Stimulated activated CD8-positive, alpha-beta memory T cell treated with anti-CD3 and anti-CD28 coated beads, Interleukin-12 subunit alpha, Interleukin-12 subunit beta, amount 100 ng/mL, for 24 hours (primary cell): ENCODE data around the gene SUZ12.
"Not testable (repeated sequence)": the region's sequence is repeated elsewhere in the genome, so short reads cannot be mapped to it uniquely, and the experiment has no call there.

Experiments
- DNase-seq: peaks from one replicate; pipeline ENCODE4 v3.0.0-alpha.2; 2020; ENCODE audit errors: extremely low read depth

The SUZ12 gene

DNA sequence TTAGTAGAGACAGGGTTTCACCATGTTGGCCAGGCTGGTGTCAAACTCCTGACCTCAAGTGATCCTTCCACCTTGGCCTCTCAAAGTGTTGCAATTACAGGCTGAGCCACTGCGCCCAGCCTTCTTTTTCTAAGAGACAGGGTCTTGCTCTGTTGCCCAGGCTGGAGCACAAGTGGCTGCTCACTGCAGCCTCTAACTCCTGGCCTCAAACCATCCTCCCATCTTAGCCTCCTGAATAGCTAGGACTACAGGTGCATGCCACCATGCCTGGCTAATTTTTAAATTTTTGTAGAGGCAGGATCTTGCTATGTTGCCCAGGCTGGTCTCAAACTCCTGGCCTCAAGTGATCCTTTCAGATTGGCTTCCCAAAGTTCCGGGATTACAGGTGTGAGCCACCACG is 15.1 kb downstream of the SUZ12 start:
- not testable (repeated sequence) for DNase-seq

DNA sequence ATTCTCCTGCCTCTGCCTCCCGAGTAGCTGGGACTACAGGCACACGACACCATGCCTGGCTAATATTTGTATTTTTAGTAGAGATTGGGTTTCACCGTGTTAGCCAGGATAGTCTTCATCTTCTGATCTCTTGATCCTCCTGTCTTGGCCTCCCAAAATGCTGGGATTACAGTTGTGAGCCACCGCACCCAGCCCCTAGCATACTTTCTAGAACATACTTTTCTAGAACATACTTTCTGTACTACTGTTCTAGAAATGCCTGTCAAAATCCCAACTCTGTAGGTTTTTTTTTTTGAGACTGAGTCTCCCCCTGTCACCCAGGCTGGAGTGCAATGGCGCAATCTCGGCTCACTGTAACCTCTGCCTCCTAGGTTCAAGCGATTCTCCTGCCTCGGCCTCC is 27.3 kb downstream of the SUZ12 start:
- not testable (repeated sequence) for DNase-seq

GRCh38 chr17:31967648-31968047 is 30.8 kb downstream of the SUZ12 start:
- DNase-seq = no peak

GRCh38 chr17:31970416-31970815 is 33.6 kb downstream of the SUZ12 start:
- DNase-seq = not testable (repeated sequence)

- not testable (repeated sequence) for DNase-seq
Measured at GRCh38 chr17:31974269-31975071, 37.7 kb downstream of the SUZ12 start.

GRCh38 chr17:31975391-31975790 is 38.6 kb downstream of the SUZ12 start:
- DNase-seq = not testable (repeated sequence)

DNA sequence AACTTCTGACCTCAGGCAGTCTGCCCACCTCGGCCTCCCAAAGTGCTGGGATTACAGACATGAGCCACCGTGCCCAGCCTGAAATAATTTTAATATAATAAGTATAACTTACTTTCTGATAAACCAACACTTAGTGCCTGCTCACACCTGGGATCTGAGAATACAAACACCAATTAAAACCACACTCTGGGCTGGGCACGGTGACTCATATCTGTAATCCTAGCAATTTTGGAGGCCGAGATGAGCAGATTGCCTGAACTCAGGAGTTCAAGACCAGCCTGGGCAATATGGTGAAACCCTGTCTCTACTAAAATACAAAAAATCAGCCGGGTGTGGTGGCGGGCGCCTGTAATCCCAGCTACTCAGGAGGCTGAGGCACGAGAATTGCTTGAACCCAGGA is 55.0 kb downstream of the SUZ12 start:
- not testable (repeated sequence) for DNase-seq

- no peak for DNase-seq
Measured at GRCh38 chr17:31997005-31997404, 60.2 kb downstream of the SUZ12 start.

- DNase-seq = peak; percentile 64
Measured at GRCh38 chr17:32006957-32007462, 70.2 kb downstream of the SUZ12 start, which contains the start of gene LRRC37B. LRRC37B (plus strand) TSS chr17:32007383; CDS start chr17:32021393, 14,010 bp downstream.

DNA sequence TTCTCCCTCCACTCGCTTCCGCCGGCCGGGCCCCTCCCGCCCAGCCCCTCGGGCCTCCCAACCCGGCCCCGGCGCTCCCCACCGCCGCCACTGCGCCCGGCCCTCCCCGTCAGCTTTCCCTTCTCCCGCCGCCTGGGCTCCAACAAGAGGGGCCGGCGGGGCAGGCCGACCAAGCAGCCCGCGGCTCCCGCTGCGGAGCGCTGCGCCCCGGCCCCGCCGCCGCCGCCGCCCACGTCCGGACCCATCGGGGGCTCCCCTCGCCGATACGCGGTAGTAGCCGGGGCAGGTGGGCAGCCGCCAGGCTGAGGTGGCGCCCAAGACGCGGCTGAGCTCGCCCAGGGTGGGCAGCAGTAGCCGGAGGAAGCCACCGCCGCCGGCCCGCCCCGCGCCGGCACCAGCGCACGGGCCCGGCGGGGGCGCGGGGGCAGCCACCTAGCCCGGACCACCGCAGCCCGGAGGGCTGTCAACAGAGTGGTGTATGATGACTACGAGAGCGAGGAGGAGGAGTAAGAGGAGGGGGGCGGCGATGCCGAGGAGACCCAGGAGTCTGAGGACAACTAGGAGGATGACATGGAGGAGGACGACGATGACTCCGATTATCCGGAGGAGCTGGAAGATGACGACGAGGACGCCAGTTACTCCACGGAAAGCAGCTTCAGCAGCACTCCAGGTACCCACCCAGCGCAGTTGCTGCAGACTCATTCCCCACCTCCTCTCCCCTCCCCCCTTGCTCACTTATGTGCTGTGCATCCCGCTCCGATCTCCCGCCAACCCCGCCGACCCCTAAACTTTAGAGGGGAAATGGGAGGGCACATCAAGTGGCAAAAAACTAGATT is 70.9 kb downstream of the SUZ12 start:
- DNase-seq = peak; percentile 19

DNA sequence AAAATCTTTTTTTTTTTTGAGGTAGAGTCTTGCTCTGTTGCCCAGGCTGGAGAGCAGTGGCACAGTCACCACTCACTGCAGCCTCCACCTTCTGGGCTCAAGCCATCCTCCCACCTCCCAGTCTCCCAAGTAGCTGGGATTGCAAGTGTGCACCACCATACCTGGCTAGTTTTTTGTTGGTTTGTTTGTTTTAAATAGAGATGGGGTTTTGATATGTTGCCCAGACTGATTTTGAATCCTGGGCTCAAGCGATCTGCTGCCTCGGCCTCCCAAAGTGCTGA is 72.4 kb downstream of the SUZ12 start:
- DNase-seq = no peak

DNA sequence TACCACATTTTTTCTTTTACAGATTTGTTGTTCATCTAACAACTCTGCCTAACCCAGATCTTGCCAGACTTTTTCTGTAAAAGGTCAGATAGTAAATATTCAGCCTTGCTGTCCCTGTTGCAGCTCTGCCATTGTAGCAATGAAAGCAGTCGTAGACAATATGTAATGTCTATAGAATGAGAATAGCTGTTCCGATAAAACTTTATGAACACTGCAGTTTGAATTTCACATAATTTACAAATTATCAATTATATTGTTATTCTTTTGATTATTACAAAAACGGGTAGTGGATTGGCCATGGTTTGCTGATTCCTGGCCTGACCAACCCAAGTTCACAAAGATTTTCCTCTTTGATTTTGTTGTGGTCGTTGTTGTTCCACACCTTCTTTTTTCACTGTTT is 73.3 kb downstream of the SUZ12 start:
- DNase-seq = no peak

DNA sequence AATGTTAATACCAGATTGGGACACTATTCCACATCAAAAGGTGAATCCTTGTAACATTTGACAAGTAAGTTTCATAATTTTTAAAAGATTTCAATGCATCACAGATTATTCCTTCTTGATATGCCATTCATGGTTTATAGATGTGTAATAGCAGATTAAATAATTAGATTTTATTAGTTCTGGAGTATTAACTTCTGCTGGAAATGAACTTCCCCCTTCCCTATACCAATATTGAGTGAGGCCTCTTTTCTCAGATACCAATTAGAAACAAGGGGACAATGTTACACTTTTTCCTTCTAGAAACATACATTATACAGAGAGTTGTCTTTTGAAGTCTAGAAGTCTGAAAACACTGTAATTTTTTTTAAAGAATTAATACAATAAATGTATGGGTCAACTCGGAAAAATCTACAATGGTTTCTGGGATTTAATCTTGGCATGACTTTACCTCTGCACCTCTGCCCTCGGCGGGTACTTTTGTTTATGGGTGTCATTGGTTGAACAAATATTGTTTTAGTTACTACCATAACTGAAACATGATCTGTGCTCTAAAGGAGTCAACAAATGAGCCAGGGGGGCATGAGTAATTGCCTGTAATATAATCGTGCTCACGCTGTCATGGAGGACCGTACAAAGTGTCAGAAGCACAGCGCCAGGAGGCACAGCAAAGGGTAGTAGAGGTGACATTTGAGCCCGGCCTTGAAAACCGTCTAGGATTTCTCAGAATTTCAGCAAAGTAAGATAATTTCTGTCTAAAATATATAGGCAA is 78.6 kb downstream of the SUZ12 start:
- DNase-seq = no peak

DNA sequence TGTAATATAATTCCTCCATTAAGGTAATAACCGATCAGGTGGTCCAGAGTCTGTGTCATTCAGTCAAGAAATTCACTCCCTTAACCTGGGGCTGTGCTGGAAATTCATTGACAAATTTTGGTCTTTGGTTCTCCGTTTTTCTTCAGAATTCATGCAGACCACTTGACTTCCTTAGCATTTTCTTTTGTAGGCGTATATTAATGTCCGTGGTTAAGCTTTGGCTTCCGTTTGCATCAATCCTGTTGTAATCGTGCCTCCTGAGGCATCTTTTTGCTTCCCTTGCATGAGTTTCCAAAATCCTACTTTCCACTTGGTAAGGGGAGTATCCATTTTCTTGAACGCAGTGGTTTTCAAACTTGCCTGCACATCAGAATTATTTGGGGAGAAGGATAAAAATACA is 79.4 kb downstream of the SUZ12 start:
- DNase-seq = no peak

GRCh38 chr17:32019228-32019627 is 82.4 kb downstream of the SUZ12 start:
- DNase-seq = no peak

DNA sequence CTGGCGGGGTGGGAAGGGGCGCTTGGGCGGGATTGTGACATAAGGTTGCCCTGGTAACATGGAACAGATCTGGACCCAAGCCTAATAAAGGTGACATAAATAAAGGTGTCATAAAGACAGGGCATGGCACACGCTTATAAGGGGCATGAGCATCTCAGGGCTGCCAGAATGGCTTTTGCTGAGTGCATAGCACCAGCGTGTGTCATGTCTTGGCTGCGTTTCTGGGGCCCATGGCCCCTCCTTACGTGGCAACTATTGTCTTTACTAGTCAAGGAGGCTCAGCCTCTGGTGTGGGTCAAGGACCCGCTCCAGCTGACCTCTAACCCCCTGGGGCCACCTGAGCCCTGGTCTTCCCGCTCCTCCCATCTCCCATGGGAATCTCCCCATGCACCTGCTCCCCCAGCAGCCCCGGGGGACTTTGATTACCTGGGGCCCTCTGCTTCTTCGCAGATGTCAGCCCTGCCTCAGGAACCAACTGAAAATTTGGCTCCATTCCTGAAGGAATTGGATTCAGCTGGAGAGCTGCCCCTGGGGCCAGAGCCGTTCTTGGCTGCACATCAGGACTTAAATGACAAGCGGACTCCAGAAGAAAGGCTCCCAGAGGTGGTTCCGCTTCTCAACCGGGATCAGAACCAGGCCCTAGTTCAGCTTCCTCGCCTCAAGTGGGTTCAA is 84.3 kb downstream of the SUZ12 start:
- no peak for DNase-seq

DNA sequence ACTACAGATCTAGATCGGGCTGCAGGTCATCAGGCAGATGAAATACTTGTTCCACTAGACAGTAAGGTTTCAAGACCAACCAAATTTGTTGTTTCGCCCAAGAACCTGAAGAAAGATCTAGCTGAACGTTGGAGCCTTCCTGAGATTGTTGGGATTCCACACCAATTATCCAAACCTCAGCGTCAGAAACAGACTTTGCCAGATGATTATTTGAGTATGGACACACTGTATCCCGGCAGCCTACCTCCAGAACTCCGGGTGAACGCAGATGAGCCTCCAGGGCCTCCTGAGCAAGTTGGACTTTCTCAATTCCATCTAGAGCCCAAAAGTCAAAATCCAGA is 84.8 kb downstream of the SUZ12 start:
- DNase-seq = no peak

- DNase-seq = not testable (repeated sequence)
Measured at GRCh38 chr17:32022554-32022953, 85.7 kb downstream of the SUZ12 start.

GRCh38 chr17:32027271-32027670 is 90.5 kb downstream of the SUZ12 start:
- not testable (repeated sequence) for DNase-seq

- no peak for DNase-seq
Measured at GRCh38 chr17:32033223-32033622, 96.4 kb downstream of the SUZ12 start.

DNA sequence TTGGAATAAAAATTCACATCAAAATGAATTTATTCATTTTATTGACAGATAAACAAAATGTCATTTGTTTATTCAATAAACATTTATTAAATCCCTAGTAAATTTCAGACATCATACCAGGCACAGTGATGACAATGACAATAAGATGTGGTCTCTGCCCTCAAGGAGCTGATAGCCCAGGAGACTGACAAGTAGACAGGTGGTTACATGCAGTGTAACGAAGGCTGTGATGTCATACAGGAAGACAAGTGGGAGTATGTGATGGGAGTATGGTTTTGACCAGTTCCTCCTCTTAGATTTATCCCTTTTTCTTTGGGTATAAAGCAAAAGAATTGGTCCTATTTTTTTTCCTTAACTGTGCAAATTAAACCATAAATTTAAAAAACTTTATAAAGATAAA is 97.0 kb downstream of the SUZ12 start:
- DNase-seq = not testable (repeated sequence)

DNA sequence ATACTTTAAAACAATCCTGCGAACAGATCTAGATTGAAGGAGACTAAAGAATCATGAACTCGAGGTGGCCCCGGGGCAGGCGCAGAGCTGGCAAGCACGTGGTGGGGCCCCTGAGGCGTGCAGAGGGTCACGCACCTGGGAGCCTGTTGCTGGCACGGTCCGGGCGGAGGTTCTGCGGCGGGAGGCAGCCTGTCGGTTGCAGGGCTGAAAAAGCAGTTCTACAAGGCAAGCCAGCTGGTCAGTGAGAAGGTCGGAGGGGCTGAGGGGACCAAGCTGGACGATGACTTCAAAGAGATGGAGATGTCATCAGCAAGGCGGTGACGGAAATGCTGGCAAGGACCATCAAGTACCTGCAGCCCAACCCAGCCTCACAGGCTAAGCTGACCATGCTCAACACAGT is 103.4 kb downstream of the SUZ12 start:
- DNase-seq = not testable (repeated sequence)
